Measurements from ENCODE around the gene TSPYL4.
A peak's percentile ranks its signal among the peaks of the same experiment; 100 is the strongest.

The TSPYL4 gene

GRCh38 chr6:116221067-116221466, 32.8 kb downstream of the TSPYL4 start:
- no peak for DNase-seq

DNA sequence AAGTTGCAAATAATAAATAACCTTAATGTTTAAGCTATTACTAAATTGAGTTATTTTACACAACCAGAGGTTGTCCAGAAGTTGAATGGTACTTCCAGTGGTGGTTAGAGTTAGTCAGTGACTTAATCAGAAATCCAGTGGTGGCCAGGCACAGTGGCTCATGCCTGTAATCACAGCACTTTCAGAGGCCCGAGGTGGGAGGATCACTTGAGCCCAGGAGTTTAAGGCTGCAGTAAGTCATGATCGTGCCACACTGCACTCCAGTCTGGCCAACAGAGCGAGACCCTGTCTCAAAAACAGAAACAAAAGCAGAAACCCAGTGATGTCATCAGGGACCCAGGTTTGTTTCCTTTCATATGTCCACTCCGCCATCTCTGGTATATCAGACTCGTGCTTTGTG, 35.0 kb downstream of the TSPYL4 start:
- no peak for DNase-seq

GRCh38 chr6:116218172-116218633, 35.7 kb downstream of the TSPYL4 start:
- DNase-seq: no peak

- DNase-seq: peak; percentile 24
Observed at GRCh38 chr6:116217069-116217468, 36.8 kb downstream of the TSPYL4 start.

DNA sequence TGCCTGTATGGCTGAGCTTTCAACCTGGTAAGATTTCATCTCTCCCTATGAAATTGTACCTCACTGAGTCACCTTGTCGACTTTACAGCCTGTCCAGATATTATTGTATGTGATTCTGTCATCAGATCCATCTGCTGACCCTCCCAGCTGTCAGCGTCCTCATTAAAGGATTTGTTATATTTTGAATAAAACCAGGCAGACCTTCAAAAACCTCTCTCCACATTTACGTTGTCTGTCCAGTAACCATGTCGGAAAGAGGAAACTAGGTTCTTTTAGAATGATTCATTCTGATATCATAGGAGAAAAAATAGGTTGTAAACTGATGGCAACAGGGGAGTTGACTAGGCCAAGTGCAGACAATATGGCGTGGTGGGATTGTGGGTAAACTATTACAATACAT, 38.5 kb downstream of the TSPYL4 start:
- DNase-seq: no peak

GRCh38 chr6:116214681-116215080, 39.2 kb downstream of the TSPYL4 start:
- no peak for DNase-seq

- no peak for DNase-seq
Observed at GRCh38 chr6:116210750-116211425, 43.0 kb downstream of the TSPYL4 start.

DNA sequence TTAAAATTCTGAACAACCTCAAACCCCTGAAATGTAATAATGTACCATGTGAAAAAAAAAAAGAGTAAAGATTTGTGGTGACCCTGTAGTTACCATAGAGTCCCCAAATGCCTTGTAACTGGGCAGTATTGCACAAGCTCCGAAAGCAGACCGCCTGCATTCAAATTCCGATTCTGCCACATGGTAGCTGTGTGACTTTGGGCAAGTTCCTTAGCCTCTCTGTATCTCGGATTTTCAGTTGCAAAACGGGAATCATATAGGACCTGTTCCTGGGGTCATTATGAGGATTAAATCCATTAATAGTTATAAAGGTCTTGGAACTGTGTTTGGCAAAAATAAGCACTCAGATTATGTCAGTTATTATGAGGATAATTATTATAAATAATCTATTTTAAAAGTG, 43.6 kb downstream of the TSPYL4 start:
- no peak for DNase-seq

GRCh38 chr6:116208056-116208785, 45.7 kb downstream of the TSPYL4 start:
- no peak for DNase-seq

DNA sequence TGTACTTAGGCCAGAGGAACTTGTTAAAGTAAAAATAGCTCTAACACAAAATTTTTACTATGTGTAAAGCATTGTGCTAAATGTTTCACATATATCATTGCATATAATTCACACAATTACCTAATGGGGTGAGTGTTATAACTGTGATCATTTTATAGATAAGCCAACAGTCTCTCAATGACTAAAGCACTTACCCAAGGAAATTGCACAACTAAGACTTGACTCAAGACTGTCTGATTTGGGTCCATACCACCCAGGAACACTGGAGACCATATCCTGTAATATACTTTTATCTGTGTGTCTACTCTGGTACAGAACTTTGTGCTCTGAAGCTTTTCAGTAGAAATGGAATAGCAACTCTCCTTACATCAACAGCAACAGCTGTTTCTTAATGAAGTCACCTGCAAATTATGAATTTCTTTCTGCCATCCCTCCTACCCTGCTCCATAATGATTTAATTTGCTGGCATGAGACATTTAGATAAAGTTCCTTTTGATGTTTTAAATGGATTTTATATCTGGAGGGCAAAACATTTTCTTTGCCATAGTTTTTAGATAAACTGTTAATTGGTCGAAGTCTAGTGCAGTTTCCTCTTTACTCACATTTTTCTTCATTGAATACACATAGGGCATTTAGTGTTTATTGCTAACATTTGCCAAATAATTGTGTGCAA, 47.5 kb downstream of the TSPYL4 start:
- no peak for DNase-seq

- no peak for DNase-seq
Observed at GRCh38 chr6:116205281-116205680, 48.6 kb downstream of the TSPYL4 start.

- no peak for DNase-seq
Observed at GRCh38 chr6:116201538-116201937, 52.3 kb downstream of the TSPYL4 start.

DNA sequence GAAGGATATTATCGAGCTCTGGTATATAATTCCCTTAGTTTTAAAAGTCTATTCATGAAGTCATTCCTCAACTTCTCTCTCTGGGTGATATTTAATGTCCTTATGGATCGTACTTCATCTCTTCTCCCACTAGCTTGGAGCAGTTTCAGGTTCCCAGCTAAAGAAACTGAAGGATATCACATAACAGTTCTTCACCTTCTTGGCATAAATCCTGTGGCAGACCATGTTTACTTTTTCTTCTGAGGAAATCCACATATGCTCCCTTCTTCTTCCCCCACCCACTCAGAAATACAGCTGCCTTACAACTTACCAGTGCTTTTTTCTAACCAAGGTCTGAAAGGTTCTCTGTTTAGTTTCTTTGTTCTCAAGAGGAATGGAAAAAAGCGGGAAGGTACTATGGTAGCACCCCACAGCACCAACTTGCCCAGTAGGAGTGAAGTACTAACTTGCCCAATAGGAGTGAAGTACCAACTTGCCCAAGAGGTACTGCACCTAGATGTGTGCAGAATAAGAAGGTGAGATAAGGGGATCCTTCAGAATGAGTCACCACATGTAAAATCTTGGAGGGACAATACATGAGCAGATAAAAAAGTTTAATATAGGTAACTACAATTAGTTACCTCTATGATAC, 53.1 kb downstream of the TSPYL4 start:
- no peak for DNase-seq

Data from NCI-H146 (cell line).